Measurements from ENCODE around the gene SLC38A10. TPM values are rescaled to one million over a fixed set of nuclear protein-coding genes. Genes with fewer than 3 reads are reported as not detected.

The SLC38A10 gene
- total RNA-seq, 1 experiment from 2014 or later, result 109 TPM

- DNase-seq (ENCODE audit: low spot score), result peak; percentile 61
These were observed 53.3 kb downstream of the SLC38A10 start for GRCh38 chr17:81241648-81242420.

GRCh38 chr17:81241203-81241602, 53.9 kb downstream of the SLC38A10 start:
- no peak for DNase-seq (ENCODE audit: low spot score)

DNA sequence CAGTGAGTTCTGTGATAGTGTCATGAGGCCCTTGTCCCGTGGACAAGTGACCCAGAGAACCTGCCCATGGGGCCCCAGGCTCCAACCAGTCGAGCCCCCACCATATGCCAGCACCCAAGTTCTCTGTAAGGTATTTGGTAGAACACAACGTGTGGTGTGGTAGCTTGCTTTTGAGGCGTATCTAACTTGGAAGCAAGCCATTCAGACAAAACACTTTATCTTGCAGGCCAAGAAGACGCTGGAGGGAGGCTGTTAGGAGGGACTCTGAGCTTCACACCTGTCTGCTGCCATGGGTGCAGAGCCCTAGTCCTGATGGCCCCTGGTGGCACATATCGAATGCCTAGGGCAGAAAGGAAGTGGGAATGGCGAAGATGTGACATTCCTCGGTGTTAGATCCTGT, 54.3 kb downstream of the SLC38A10 start:
- no peak for DNase-seq (ENCODE audit: low spot score)

DNA sequence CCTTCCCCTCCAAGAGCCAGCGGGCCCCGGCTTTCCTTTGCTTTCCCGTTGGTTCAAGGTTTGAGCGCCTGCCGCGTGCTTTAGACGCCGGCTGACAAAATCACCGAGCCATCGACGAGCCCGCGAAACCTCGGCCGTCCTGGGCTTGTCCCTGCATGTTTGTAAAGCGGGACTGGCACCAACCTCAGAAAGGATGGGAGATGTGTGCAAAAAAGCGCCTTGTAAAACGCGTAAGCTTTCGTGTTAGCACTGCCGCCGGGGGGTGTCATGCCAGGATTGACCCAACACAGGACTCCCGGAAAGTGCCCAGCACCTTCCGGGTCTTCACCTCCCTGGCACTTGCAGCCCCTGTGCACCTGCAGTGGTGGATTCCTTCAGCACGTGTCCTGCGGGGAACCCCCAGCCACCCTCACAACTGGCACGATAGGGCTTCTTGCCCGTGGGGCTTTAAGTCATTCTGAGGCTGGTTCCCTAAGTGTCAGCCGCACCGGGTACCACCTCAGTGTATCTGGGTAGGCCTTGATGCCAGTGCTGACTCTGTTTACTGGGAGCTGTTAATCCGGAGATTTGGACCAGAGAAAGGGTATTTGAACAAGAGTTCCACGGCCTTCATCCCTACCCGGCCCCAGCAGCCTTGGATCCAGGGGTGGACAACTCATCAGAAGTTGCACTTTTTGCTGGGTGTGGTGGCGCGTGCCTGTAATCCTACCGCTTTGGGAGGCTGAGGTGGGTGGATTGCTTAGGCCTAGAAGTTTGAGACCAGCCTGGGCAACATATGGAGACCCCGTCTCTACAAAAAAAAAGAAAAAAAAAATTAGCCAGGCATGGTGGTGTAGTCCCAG, 55.2 kb downstream of the SLC38A10 start:
- peak; percentile 29 for DNase-seq (ENCODE audit: low spot score)

DNA sequence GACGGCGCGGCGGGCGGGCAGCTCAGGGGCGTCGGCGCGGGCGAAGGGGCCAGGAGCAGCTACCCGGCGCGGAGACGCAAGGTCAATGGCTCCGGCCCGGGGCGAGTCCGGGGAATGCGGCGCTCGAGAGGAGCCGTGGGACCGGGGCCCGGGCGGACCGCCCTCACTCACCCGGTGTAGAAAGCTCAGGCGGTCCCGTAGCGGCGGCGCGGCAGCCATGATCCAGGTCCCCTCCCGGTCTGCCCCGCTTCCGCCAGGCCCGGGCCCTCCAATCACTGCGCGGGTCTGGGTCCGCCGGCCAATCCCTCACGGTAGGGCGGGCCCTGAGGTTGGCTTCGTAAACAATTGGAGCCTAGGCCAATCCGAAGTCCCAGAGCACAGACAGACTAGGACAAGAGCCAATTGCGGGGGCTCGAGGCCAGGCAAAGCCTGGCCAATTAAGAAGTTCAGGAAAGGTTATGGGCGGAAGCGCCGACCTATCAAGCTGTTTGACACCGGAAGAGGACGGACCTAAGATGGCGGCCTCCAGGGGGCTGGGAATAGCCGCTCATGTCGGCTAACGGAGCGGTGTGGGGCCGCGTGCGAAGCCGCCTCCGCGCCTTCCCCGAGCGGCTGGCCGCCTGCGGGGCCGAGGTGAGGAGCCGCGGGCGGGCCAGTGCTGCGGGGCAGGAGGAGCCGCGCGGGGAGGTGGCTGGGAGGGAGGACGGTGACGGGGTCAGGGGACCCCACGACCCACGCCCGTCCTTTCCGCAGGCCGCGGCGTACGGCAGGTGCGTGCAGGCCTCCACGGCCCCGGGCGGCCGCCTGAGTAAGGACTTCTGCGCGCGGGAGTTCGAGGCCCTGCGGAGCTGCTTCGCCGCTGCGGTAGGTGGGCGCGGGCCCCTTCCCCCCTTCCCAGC, 56.0 kb downstream of the SLC38A10 start, which contains the start of the genes NDUFAF8 and TEPSIN:
Gene NDUFAF8 (plus strand): TSS at position 504 of the 899 bp plus-strand sequence. CDS start 46 bp downstream, at position 550.
Gene TEPSIN (minus strand): TSS at position 241 of the 899 bp plus-strand sequence. CDS start 22 bp downstream, at position 219.
- DNase-seq (ENCODE audit: low spot score), result peak; percentile 99

- DNase-seq (ENCODE audit: low spot score), result no peak
These were observed 56.7 kb downstream of the SLC38A10 start for GRCh38 chr17:81238490-81238814.

DNA sequence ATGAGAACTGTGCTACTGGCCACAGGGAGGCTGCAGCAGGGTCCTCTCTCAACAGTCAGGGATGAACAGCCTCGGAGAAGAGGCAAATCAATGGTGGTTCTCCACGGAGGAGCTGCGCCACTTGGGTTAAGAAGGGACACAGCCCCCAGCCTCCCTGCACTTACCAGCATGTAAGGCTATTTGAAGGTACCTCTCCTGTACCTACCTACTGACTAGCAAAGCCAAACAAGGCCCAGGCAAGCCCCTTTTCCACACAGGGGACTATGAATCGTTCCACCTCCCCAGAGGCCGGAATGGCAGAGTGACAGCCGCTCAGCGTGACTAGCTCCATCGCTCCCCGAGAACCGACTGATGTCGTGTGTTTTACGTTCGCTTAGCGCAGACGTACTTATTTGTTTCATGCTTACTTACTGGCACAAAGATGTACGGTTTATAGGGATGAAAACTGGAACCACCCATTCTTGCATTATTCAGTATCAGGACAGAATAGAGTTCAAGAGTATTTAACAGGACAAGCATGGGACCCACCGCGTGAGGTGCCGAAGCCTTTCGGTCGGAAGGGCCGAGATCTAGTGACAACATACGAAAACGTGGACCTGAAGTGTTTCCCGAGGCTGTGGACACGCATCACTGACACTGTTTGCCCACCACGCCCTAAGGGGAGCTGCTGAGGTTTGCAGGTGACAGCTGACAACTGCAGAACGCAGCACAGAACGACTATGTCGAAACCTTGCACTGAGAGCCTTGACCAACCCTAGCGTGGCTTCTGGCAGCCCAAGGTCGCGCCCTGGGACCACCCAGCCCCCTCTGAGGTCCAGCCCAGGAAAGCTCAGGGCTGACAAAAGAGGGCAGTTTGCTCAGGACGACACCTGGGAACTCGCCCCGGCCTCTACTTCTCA, 57.3 kb downstream of the SLC38A10 start:
- DNase-seq (ENCODE audit: low spot score), result no peak

DNA sequence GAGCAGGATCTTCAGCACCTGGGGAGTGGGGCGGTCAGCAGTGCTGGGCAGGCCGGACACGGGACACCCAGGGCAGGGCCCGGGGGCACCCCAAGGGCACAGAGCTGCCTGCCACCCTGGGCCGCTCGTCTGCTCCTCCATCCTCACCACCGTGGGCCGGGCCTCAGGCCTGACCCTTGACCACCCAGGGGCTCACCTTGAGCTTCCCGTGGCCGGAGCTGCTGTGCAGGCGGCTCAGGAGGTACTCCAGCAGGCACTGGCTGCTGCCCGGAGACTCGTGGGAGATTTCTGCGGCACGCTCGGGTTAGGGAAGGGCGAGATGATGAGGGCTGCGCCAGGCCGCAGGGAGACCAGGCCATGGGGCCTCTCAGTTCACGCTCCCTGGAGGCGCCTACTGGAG, 58.3 kb downstream of the SLC38A10 start:
- DNase-seq (ENCODE audit: low spot score), result no peak

- no peak for DNase-seq (ENCODE audit: low spot score)
These were observed 59.0 kb downstream of the SLC38A10 start for GRCh38 chr17:81235822-81236740.

DNA sequence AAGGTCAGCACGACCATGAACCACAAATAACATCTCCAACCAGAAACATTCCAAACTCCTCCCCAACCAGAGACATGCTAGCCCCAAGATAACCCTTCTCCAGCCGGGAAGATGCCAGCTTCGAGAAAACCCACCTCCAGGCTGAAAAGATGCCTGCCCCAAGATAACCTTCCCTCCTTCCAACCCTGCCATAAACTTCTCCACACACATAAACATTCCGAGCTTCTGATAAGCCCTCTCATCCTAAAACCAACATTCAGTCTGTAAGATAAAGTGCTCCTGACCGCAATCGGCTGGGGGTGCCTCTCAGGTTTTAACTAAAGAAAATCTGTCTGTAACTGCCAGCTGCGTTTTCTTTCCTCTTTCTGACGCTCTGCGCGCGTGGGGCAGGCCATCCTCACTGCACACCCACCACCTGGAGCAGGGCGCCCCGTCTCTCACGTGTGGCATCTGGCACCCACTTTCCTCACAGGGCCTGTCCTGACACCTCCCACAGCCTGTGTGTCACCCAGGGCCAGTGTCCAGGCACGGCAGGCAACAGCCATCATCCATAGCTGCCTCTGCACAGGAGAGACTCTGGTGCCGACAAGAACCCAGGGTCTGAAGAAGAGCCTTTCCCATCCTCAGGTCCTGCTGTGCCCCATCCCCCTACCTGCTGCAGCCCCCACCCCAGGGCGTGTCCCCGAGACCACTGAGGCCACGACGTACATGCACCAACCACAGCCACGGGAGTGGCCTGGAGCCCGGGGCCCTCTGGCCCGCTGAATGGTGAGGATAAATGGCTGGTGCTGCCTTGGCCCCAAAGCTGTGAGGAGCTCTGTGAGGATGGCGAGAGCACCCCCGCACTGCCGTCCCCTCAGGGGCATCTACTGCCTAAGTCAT, 59.9 kb downstream of the SLC38A10 start:
- no peak for DNase-seq (ENCODE audit: low spot score)

DNA sequence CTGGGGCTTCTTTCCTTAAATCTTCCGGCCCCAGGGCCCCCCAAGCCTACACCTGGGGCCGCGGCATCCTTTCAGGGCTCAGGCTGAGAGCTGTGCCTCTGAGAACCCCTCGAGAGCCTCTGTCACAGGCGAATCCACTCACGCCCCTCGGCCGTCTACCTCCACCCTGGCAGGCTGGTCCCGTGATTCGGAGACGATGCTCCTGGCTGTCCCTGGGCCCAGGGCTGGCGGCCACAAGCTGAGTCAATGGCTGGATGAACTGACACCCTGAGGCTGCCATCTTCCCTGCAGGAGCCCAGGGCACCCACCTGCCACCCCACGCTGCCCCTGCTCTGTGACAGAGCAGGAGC, 60.6 kb downstream of the SLC38A10 start:
- DNase-seq (ENCODE audit: low spot score), result no peak

DNA sequence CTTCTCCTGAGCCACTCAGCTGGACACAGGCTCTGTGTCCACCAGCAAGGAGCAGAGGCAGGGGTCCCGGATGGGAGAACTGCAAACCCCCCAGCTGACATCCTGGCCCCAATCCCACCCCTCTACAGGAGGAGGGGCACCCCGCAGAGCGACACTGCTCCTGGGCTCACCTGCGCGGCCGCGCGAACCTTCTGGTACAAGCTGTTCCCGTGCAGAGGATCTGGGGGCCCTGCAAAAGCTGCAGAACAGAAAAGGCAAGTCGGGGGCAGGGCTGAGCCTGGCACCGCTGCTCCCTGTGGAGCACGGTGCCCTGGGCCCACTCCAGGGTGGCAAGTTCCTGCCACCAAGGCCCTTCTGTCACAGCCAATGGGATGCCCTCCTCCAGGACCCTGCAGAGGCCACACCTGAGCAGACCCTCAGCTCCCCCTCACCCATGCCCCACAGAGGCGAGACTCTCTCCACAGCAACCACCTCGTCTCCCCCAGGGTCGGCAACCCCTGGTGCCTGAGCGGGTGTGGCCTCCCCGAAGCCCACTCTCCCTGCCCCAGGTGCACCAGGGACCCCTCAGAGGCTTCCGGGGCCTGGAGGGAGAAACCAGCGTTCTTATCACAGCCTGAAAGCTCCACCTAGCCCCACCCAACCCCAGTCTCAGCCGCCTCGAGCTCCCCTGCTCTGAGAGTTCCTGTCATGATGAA, 61.1 kb downstream of the SLC38A10 start:
- no peak for DNase-seq (ENCODE audit: low spot score)

DNA sequence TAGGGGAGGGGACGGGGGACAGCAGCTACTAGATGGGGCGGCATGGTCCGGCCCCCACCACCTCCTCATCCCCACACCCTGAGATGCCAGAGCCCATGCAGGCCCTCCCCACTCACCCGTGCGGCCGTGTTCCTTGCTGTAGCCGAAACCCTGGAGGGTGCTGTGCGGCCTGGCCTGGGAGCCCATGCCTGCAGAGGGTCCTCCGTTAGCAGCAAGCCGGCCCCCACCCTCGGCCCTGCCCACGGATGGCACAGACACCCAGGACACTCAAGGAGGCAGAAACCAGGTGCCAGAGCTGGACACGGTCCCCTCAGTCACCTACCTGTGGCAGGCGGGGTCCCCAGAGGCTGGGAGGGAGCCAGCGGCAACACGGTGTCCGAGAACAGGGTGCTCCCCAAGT, 61.8 kb downstream of the SLC38A10 start:
- no peak for DNase-seq (ENCODE audit: low spot score)

- DNase-seq (ENCODE audit: low spot score), result no peak
These were observed 62.4 kb downstream of the SLC38A10 start for GRCh38 chr17:81232616-81233241.

DNA sequence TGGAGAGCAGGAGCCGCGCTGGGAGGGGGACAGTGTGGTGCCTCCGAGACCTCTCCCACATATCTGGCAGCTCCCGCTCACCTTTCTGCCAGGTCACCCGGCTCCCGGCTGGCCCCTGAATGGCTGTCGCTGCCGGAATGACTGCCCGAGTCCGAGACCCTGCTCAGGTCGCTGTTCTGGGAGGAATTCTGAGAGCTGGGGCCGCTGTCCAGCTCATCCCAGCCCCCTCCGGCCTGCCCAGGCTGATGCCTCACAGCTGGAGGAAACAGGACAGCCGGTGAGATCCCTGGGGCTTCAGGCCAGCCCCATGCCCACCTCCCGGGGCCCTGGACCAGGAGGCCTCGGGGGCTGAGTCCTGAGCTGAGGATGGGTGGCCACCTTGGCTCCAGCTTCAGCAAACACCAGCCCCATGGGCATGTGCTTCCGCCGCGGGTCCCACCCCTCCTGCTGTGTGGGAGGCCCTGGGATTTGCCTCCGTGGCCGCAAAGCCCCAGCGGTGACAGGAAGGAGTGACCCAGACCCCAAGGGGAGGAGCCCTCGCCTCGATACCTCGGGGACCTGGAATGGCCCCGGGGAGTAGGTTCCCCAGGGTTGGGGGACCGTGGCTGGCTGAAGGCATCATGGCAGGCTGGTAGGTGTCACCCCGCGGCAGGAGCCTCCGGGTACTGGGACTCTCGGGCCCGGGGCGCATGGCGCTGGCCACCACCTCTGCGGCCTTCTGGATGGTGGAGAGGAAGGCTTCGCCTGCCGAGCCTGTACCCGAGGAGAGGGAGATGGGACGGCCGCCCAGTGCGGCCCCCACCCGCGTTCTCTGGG, 63.1 kb downstream of the SLC38A10 start:
- DNase-seq (ENCODE audit: low spot score), result no peak

DNA sequence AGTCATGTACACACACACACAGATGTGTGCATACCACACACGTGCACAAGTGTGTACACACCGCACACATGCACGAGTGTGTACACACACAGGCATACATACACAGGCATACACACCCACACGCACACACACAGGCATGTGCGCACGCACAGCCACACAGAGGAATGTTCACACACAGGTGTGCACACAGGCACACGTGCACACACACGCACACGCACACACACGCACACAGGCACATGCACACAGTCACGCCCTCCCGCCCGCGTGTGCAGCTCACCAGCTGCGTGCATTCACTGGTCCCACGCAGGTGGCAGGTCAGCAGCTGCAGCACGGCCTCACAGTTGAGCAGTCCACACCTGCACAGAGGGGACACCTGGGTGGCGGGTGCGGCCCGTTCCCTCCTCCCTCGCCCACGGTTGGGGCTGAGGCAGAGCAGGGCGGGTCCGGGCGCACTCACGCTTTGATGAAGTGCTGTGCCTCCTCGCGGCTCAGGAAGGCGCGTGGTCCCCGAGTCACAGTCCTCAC, 63.9 kb downstream of the SLC38A10 start:
- no peak for DNase-seq (ENCODE audit: low spot score)

All from HT-29 (cell line).